ENCODE measurements around the gene RNF13.

- no peak for TF ChIP-seq CTCF (IDR thresholded peaks at IDR 0.05)
- TF ChIP-seq EZH2 (IDR thresholded peaks at IDR 0.05; ENCODE audit: borderline replicate concordance, insufficient read depth, low read depth, low read length, poor library complexity, severe bottlenecking), result no peak
Measured at GRCh38 chr3:149933858-149934257, 120.8 kb downstream of the RNF13 start.
